HEK293 (cell line): ENCODE results near the gene ENAM.

Experiments used
- CTCF ChIA-PET: fragments of 350-600 bp; formaldehyde crosslinking; extraction: SDS; loops from one replicate; lab custom pipeline; 2021; ENCODE audit warnings: antibody characterized with exemption; lab: Yijun Ruan, JAX
- POLR2A ChIA-PET: fragments of 300-600 bp; formaldehyde crosslinking; extraction: SDS; loops from one replicate; lab custom pipeline; 2020; ENCODE audit warnings: antibody characterized with exemption, inconsistent platforms; lab: Yijun Ruan, JAX
- H3K27ac ChIP-seq: fragments of 200-500 bp; sonication (Bioruptor generic); 2 replicates; pipeline ENCODE4 v1.5.1; 2014; ENCODE audit warnings: low read depth, low read length, control low read depth, inconsistent platforms; ENCODE audit errors: extremely low read depth
- H3K36me3 ChIP-seq, 2 experiments: fragments of 200-500 bp in 1 of 2; sonication (Bioruptor generic) in 1 of 2; 1 replicate in 1 of 2; 2 replicates in 1 of 2; pipeline ENCODE4 v1.5.1; 2014 to 2017; ENCODE audit warnings: inconsistent platforms in 2 of 2, low read length in 2 of 2; ENCODE audit not compliant: control insufficient read depth in 2 of 2, insufficient read depth in 1 of 2
- H3K4me1 ChIP-seq: fragments of 200-500 bp; sonication (Bioruptor generic); 2 replicates; pipeline ENCODE4 v1.5.1; 2014; ENCODE audit warnings: mild to moderate bottlenecking, low read length, inconsistent platforms; ENCODE audit not compliant: control insufficient read depth, insufficient read depth
- H3K4me3 ChIP-seq: 2 replicates; pipeline ENCODE4 v1.5.1; 2011; ENCODE audit warnings: low read depth, mild to moderate bottlenecking, control low read depth, low read length, moderate library complexity
- H3K9me3 ChIP-seq: fragments of 200-500 bp; sonication (Bioruptor generic); 2 replicates; pipeline ENCODE4 v1.5.1; 2014; ENCODE audit warnings: low read depth, low read length, inconsistent platforms; ENCODE audit not compliant: control insufficient read depth, insufficient read depth
- GLI4 ChIP-seq: fragments of 450-650 bp; formaldehyde crosslinking; IDR thresholded peaks from 2 replicates; pipeline ENCODE4 v1.5.1; 2016; ENCODE audit warnings: missing biosample characterization, missing genetic modification characterization
- KLF16 ChIP-seq: fragments of 450-650 bp; formaldehyde crosslinking; IDR thresholded peaks from 2 replicates; pipeline ENCODE4 v1.5.1; 2017; ENCODE audit warnings: missing biosample characterization, missing genetic modification characterization
- KLF9 ChIP-seq: fragments of 450-650 bp; formaldehyde crosslinking; IDR thresholded peaks from 2 replicates; pipeline ENCODE4 v1.5.1; 2016; ENCODE audit warnings: missing biosample characterization, missing genetic modification characterization, low read depth
- OVOL3 ChIP-seq: fragments of 450-650 bp; formaldehyde crosslinking; IDR thresholded peaks from 2 replicates; pipeline ENCODE4 v1.5.1; 2016; ENCODE audit warnings: missing biosample characterization, missing genetic modification characterization
- SALL2 ChIP-seq: fragments of 450-650 bp; formaldehyde crosslinking; IDR thresholded peaks from 2 replicates; pipeline ENCODE4 v1.5.0; 2017; ENCODE audit warnings: missing biosample characterization, mild to moderate bottlenecking, missing genetic modification characterization, borderline replicate concordance
- ZEB2 ChIP-seq: fragments of 450-650 bp; formaldehyde crosslinking; IDR thresholded peaks from 2 replicates; pipeline ENCODE4 v1.5.1; 2016; ENCODE audit warnings: missing biosample characterization, missing genetic modification characterization
- ZNF114 ChIP-seq: fragments of 450-650 bp; formaldehyde crosslinking; IDR thresholded peaks from 2 replicates; pipeline ENCODE4 v1.5.0; 2017; ENCODE audit warnings: missing biosample characterization, missing genetic modification characterization
- ZNF175 ChIP-seq: fragments of 450-650 bp; formaldehyde crosslinking; IDR thresholded peaks from 2 replicates; pipeline ENCODE4 v1.5.1; 2016; ENCODE audit warnings: missing biosample characterization, missing genetic modification characterization
- ZNF324 ChIP-seq: fragments of 450-650 bp; formaldehyde crosslinking; IDR thresholded peaks from 2 replicates; pipeline ENCODE4 v1.5.1; 2016; ENCODE audit warnings: missing biosample characterization, missing genetic modification characterization
- ZNF341 ChIP-seq: fragments of 450-650 bp; formaldehyde crosslinking; IDR thresholded peaks from 2 replicates; pipeline ENCODE4; 2016; ENCODE audit warnings: low read depth, missing biosample characterization, missing genetic modification characterization
- ZNF48 ChIP-seq: fragments of 450-650 bp; formaldehyde crosslinking; IDR thresholded peaks from 2 replicates; pipeline ENCODE4 v1.5.1; 2016; ENCODE audit warnings: missing biosample characterization, missing genetic modification characterization
- ZNF510 ChIP-seq: fragments of 450-650 bp; formaldehyde crosslinking; IDR thresholded peaks from 2 replicates; pipeline ENCODE4 v1.5.1; 2018; ENCODE audit warnings: mild to moderate bottlenecking, missing genetic modification characterization, missing biosample characterization; ENCODE audit not compliant: insufficient replicate concordance
- ZNF623 ChIP-seq: fragments of 450-650 bp; formaldehyde crosslinking; IDR thresholded peaks from 2 replicates; pipeline ENCODE4 v1.5.1; 2016; ENCODE audit warnings: missing biosample characterization, missing genetic modification characterization
- TF ChIP-seq, protein P1 (sequence below): fragments of 450-650 bp; formaldehyde crosslinking; IDR thresholded peaks from 2 replicates; pipeline ENCODE4 v1.5.0; 2017; ENCODE audit warnings: missing biosample characterization, missing genetic modification characterization, borderline replicate concordance
- TF ChIP-seq, protein P2 (sequence below): fragments of 450-650 bp; IDR thresholded peaks from 2 replicates; pipeline ENCODE4 v1.5.1; 2018; ENCODE audit warnings: missing biosample characterization, missing genetic modification characterization
- TF ChIP-seq, protein P3 (sequence below): fragments of 450-650 bp; formaldehyde crosslinking; IDR thresholded peaks from 2 replicates; pipeline ENCODE4 v1.5.1; 2016; ENCODE audit warnings: missing biosample characterization, missing genetic modification characterization
- TF ChIP-seq, protein P4 (sequence below): fragments of 450-650 bp; formaldehyde crosslinking; IDR thresholded peaks from 2 replicates; pipeline ENCODE4 v1.5.1; 2016; ENCODE audit warnings: missing biosample characterization, missing genetic modification characterization, borderline replicate concordance

Gene ENAM

DNA sequence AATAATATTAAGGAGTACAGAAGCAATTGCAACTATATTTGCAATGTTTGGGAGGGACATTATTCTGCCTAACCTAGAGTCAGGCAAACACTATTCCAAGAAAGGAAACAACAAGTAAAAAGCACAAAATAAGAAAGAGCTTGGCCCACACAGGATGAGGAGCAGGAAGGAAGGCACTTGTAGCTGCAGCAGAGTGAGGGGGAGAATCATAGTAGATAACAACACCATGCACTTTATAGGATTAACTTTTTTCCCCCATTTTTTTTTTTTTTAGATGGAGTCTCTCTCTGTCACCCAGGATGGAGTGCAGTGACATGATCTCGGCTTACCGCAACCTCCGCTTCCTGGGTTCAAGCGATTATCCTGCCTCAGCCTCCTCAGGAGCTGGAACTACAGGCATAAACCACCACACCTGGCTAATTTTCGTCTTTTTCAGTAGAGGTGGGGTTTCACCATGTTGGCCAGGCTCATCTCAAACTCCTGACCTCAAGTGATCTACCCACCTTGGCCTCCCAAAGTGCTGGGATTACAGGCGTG lies 48.1 kb downstream of the ENAM start (continued):
- TF ChIP-seq ZNF623 (tag by site-specific recombination) (no peak), ZNF48 (tag by site-specific recombination) (no peak)
- TF ChIP-seq, protein P1, sequence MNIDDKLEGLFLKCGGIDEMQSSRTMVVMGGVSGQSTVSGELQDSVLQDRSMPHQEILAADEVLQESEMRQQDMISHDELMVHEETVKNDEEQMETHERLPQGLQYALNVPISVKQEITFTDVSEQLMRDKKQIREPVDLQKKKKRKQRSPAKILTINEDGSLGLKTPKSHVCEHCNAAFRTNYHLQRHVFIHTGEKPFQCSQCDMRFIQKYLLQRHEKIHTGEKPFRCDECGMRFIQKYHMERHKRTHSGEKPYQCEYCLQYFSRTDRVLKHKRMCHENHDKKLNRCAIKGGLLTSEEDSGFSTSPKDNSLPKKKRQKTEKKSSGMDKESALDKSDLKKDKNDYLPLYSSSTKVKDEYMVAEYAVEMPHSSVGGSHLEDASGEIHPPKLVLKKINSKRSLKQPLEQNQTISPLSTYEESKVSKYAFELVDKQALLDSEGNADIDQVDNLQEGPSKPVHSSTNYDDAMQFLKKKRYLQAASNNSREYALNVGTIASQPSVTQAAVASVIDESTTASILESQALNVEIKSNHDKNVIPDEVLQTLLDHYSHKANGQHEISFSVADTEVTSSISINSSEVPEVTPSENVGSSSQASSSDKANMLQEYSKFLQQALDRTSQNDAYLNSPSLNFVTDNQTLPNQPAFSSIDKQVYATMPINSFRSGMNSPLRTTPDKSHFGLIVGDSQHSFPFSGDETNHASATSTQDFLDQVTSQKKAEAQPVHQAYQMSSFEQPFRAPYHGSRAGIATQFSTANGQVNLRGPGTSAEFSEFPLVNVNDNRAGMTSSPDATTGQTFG (tag by site-specific recombination), result no peak

DNA sequence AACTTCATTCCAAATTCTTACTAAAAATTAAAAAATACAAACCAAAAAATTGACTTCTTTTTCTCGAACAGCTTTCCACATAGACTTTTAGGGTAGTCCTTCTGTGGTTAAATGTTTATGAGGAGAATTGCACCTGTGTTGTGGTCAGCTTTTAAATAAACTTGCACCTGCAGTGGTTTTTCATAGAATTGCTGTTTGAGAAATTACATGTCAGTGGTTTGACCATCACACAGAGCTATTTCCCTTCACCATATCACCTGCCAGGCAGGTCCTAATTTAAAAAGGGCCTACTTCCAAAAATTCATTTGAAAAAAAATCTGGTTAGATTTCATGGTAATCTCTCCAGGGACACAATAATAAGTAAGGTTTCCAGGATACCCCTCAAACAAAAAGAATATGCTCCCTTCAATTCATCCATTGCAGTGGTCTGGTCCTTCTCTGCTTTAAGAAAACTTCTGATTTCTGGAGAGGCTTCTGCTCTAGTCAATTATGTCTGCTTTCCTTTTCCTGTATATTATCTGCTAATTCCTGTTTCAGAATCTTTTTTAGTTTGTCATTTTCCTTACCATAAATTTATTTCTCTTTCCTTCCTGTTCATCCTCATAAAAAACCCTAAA lies 49.9 kb downstream of the ENAM start:
- Histone ChIP-seq H3K36me3 (no peaks in the 10 kb centered on the region), H3K4me3 (no peak overlapping the region), H3K27ac (no peak overlapping the region), H3K9me3 (no peaks in the 10 kb centered on the region), H3K4me1 (no peaks in the 10 kb centered on the region)
- POLR2A ChIA-PET, result no interaction called here
- CTCF ChIA-PET, result interaction anchor here (2.0 kb wide), 1 partner anchor 9 kb away, joined by 9 read pairs; no protein-coding TSS in a partner anchor
- TF ChIP-seq KLF9 (no peak), KLF16 (no peak), SALL2 (tag by site-specific recombination) (no peak), ZNF510 (no peak), ZEB2 (tag by site-specific recombination) (no peak), GLI4 (tag by site-specific recombination) (no peak), ZNF341 (tag by site-specific recombination) (no peak), ZNF175 (tag by site-specific recombination) (no peak), ZNF114 (tag by site-specific recombination) (no peak), ZNF324 (tag by site-specific recombination) (no peak), OVOL3 (no peak)
- TF ChIP-seq, protein P2, sequence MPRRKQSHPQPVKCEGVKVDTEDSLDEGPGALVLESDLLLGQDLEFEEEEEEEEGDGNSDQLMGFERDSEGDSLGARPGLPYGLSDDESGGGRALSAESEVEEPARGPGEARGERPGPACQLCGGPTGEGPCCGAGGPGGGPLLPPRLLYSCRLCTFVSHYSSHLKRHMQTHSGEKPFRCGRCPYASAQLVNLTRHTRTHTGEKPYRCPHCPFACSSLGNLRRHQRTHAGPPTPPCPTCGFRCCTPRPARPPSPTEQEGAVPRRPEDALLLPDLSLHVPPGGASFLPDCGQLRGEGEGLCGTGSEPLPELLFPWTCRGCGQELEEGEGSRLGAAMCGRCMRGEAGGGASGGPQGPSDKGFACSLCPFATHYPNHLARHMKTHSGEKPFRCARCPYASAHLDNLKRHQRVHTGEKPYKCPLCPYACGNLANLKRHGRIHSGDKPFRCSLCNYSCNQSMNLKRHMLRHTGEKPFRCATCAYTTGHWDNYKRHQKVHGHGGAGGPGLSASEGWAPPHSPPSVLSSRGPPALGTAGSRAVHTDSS (tag by site-specific recombination), result no peak
- TF ChIP-seq, protein P3, sequence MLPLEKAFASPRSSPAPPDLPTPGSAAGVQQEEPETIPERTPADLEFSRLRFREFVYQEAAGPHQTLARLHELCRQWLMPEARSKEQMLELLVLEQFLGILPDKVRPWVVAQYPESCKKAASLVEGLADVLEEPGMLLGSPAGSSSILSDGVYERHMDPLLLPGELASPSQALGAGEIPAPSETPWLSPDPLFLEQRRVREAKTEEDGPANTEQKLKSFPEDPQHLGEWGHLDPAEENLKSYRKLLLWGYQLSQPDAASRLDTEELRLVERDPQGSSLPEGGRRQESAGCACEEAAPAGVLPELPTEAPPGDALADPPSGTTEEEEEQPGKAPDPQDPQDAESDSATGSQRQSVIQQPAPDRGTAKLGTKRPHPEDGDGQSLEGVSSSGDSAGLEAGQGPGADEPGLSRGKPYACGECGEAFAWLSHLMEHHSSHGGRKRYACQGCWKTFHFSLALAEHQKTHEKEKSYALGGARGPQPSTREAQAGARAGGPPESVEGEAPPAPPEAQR (tag by site-specific recombination), result no peak
- TF ChIP-seq, protein P4, sequence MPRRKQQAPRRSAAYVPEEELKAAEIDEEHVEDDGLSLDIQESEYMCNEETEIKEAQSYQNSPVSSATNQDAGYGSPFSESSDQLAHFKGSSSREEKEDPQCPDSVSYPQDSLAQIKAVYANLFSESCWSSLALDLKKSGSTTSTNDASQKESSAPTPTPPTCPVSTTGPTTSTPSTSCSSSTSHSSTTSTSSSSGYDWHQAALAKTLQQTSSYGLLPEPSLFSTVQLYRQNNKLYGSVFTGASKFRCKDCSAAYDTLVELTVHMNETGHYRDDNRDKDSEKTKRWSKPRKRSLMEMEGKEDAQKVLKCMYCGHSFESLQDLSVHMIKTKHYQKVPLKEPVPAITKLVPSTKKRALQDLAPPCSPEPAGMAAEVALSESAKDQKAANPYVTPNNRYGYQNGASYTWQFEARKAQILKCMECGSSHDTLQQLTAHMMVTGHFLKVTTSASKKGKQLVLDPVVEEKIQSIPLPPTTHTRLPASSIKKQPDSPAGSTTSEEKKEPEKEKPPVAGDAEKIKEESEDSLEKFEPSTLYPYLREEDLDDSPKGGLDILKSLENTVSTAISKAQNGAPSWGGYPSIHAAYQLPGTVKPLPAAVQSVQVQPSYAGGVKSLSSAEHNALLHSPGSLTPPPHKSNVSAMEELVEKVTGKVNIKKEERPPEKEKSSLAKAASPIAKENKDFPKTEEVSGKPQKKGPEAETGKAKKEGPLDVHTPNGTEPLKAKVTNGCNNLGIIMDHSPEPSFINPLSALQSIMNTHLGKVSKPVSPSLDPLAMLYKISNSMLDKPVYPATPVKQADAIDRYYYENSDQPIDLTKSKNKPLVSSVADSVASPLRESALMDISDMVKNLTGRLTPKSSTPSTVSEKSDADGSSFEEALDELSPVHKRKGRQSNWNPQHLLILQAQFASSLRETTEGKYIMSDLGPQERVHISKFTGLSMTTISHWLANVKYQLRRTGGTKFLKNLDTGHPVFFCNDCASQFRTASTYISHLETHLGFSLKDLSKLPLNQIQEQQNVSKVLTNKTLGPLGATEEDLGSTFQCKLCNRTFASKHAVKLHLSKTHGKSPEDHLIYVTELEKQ (tag by site-specific recombination), result no peak
